ENCODE measurements around the gene BMF.
"Not testable (repeated sequence)": the region's sequence is repeated elsewhere in the genome, so short reads cannot be mapped to it uniquely, and the experiment has no call there.

Gene BMF

GRCh38 chr15:40079456-40079855 is 29.2 kb downstream of the BMF start:
- H3K36me3 ChIP-seq (ENCODE audit: control insufficient read depth, low read depth, low read length), result no peaks in the 10 kb centered on the region
- peaks cover 39% of the 10 kb centered on the region for H3K27me3 ChIP-seq (ENCODE audit: control insufficient read depth, insufficient read depth, low read length)
- H3K9ac ChIP-seq (ENCODE audit: low read length), result no peak overlapping the region
- H3K9me3 ChIP-seq (ENCODE audit: control insufficient read depth, low read depth, low read length), result no peaks in the 10 kb centered on the region
- H3K27ac ChIP-seq (ENCODE audit: low read length), result no peak overlapping the region
- peaks cover 20% of the 10 kb centered on the region for H3K4me1 ChIP-seq (ENCODE audit: control insufficient read depth, low read depth, low read length)
- H3K4me3 ChIP-seq (ENCODE audit: low read length), result no peak overlapping the region

DNA sequence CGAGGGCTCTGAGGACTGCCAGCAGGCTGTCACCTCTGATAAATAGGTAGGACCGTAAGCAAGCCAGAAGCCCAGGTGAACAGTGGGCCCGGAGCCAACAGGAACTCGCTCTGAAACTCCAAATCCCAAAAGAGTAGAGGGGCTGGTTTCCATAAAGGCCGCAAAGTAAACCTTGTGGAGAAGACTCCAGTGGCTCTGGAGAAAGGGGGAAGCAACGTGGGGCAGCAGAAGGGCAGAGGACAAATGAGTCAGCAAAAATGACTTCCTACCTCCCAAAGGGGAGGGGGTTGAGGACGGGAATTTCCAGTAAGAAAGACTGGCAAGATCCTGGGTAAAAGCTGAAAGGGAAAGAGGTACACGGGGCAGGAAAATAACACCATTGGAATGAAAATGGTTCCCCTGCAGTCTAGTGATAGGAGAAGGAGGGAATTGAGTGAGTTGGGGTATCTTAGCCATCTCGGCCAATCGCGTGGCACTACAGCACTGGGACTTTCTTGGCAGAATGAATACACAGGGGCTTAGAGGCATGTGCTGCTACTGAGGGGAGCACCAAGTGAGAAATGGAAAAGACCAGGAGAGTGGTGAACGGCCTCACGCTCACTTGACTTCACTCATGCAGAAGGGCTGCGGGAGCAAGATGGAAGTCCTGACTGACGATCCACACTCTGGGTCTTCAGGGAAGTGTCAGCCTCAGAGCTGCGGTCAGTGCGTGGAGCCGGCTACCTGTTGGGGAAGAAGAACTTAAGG is 33.2 kb downstream of the BMF start:
- Histone ChIP-seq H3K4me3 (ENCODE audit: low read length) (no peak overlapping the region), H3K27ac (ENCODE audit: low read length) (no peak overlapping the region)

DNA sequence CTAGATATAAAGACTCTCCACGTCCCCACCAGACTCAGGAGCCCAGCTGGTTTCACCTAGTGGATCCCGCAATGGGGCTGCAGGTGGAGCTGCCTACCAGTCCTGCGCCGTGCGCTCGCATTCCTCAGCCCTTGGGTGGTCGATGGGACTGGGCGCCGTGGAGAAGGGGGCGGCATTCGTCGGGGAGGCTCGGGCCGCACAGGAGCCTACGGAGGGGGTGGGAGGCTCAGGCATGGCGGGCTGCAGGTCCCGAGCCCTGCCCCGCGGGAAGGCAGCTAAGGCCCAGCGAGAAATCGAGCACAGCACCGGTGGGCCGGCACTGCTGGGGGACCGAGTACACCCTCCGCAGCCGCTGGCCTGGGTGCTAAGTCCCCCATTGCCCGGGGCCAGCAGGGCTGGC is 34.0 kb downstream of the BMF start:
- not testable (repeated sequence) for H3K9ac ChIP-seq (ENCODE audit: low read length); H3K9me3 ChIP-seq (ENCODE audit: control insufficient read depth, low read depth, low read length); H3K27me3 ChIP-seq (ENCODE audit: control insufficient read depth, insufficient read depth, low read length); H3K4me3 ChIP-seq (ENCODE audit: low read length); H3K36me3 ChIP-seq (ENCODE audit: control insufficient read depth, low read depth, low read length); H3K27ac ChIP-seq (ENCODE audit: low read length)
- peaks cover 11% of the 10 kb centered on the region for H3K4me1 ChIP-seq (ENCODE audit: control insufficient read depth, low read depth, low read length)

More for the DNA sequence above, 33.2 kb downstream of the BMF start:
- Histone ChIP-seq H3K9ac (ENCODE audit: low read length) (no peak overlapping the region), H3K9me3 (ENCODE audit: control insufficient read depth, low read depth, low read length) (no peaks in the 10 kb centered on the region), H3K4me1 (ENCODE audit: control insufficient read depth, low read depth, low read length) (peaks cover 6% of the 10 kb centered on the region), H3K27me3 (ENCODE audit: control insufficient read depth, insufficient read depth, low read length) (peaks cover 5% of the 10 kb centered on the region), H3K36me3 (ENCODE audit: control insufficient read depth, low read depth, low read length) (no peaks in the 10 kb centered on the region)

- not testable (repeated sequence) for H3K36me3 ChIP-seq (ENCODE audit: control insufficient read depth, low read depth, low read length); H3K27ac ChIP-seq (ENCODE audit: low read length); H3K4me3 ChIP-seq (ENCODE audit: low read length); H3K9me3 ChIP-seq (ENCODE audit: control insufficient read depth, low read depth, low read length); H3K27me3 ChIP-seq (ENCODE audit: control insufficient read depth, insufficient read depth, low read length); H3K9ac ChIP-seq (ENCODE audit: low read length)
- peaks cover 12% of the 10 kb centered on the region for H3K4me1 ChIP-seq (ENCODE audit: control insufficient read depth, low read depth, low read length)
Measured at GRCh38 chr15:40073716-40074490, 34.8 kb downstream of the BMF start.

- peaks cover 16% of the 10 kb centered on the region for H3K4me1 ChIP-seq (ENCODE audit: control insufficient read depth, low read depth, low read length)
- H3K4me3 ChIP-seq (ENCODE audit: low read length), result no peak overlapping the region
- H3K9me3 ChIP-seq (ENCODE audit: control insufficient read depth, low read depth, low read length), result no peaks in the 10 kb centered on the region
- no peaks in the 10 kb centered on the region for H3K27me3 ChIP-seq (ENCODE audit: control insufficient read depth, insufficient read depth, low read length)
- no peak overlapping the region for H3K27ac ChIP-seq (ENCODE audit: low read length)
- H3K36me3 ChIP-seq (ENCODE audit: control insufficient read depth, low read depth, low read length), result no peaks in the 10 kb centered on the region
- no peak overlapping the region for H3K9ac ChIP-seq (ENCODE audit: low read length)
Measured at GRCh38 chr15:40072216-40072990, 36.3 kb downstream of the BMF start.

- H3K27me3 ChIP-seq (ENCODE audit: control insufficient read depth, insufficient read depth, low read length), result no peaks in the 10 kb centered on the region
- peaks cover 19% of the 10 kb centered on the region for H3K4me1 ChIP-seq (ENCODE audit: control insufficient read depth, low read depth, low read length)
- H3K9ac ChIP-seq (ENCODE audit: low read length), result no peak overlapping the region
- H3K27ac ChIP-seq (ENCODE audit: low read length), result no peak overlapping the region
- H3K4me3 ChIP-seq (ENCODE audit: low read length), result no peak overlapping the region
- no peaks in the 10 kb centered on the region for H3K36me3 ChIP-seq (ENCODE audit: control insufficient read depth, low read depth, low read length)
- no peaks in the 10 kb centered on the region for H3K9me3 ChIP-seq (ENCODE audit: control insufficient read depth, low read depth, low read length)
Measured at GRCh38 chr15:40070608-40071218, 38.0 kb downstream of the BMF start.

DNA sequence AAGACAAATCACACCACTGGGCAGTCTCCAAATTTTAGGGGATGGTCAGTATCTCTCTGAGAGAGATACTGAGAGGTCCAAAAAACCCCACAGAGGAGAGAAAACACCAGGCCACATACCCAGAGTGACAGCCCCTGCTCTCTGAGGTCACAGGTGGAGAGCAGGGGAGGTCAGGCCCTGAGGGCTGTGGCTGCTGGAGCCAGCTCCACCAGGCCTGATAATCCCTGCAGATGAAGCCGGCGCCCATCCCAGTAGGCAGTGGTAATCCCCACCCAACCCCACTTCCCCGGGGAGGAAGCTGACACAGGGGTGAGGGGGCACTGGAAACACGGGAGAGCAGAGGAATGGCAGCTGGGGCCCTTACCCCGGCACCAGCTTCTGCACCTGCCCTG is 38.5 kb downstream of the BMF start:
- peaks cover 13% of the 10 kb centered on the region for H3K4me1 ChIP-seq (ENCODE audit: control insufficient read depth, low read depth, low read length)
- H3K9ac ChIP-seq (ENCODE audit: low read length), result no peak overlapping the region
- no peak overlapping the region for H3K27ac ChIP-seq (ENCODE audit: low read length)
- no peaks in the 10 kb centered on the region for H3K9me3 ChIP-seq (ENCODE audit: control insufficient read depth, low read depth, low read length)
- no peaks in the 10 kb centered on the region for H3K36me3 ChIP-seq (ENCODE audit: control insufficient read depth, low read depth, low read length)
- H3K4me3 ChIP-seq (ENCODE audit: low read length), result no peak overlapping the region
- H3K27me3 ChIP-seq (ENCODE audit: control insufficient read depth, insufficient read depth, low read length), result no peaks in the 10 kb centered on the region

- Histone ChIP-seq H3K27me3 (ENCODE audit: control insufficient read depth, insufficient read depth, low read length) (no peaks in the 10 kb centered on the region), H3K4me3 (ENCODE audit: low read length) (no peak overlapping the region), H3K9ac (ENCODE audit: low read length) (no peak overlapping the region), H3K4me1 (ENCODE audit: control insufficient read depth, low read depth, low read length) (peaks cover 13% of the 10 kb centered on the region), H3K9me3 (ENCODE audit: control insufficient read depth, low read depth, low read length) (no peaks in the 10 kb centered on the region), H3K36me3 (ENCODE audit: control insufficient read depth, low read depth, low read length) (no peaks in the 10 kb centered on the region), H3K27ac (ENCODE audit: low read length) (no peak overlapping the region)
Measured at GRCh38 chr15:40069178-40070165, 39.2 kb downstream of the BMF start.

- Histone ChIP-seq H3K36me3 (ENCODE audit: control insufficient read depth, low read depth, low read length) (no peaks in the 10 kb centered on the region), H3K4me3 (ENCODE audit: low read length) (no peak overlapping the region), H3K9me3 (ENCODE audit: control insufficient read depth, low read depth, low read length) (no peaks in the 10 kb centered on the region), H3K27me3 (ENCODE audit: control insufficient read depth, insufficient read depth, low read length) (no peaks in the 10 kb centered on the region), H3K4me1 (ENCODE audit: control insufficient read depth, low read depth, low read length) (peaks cover 16% of the 10 kb centered on the region), H3K9ac (ENCODE audit: low read length) (no peak overlapping the region), H3K27ac (ENCODE audit: low read length) (no peak overlapping the region)
Measured at GRCh38 chr15:40067921-40068624, 40.6 kb downstream of the BMF start.

- peaks cover 18% of the 10 kb centered on the region for H3K4me1 ChIP-seq (ENCODE audit: control insufficient read depth, low read depth, low read length)
Measured at GRCh38 chr15:40066589-40066988, 42.1 kb downstream of the BMF start.

More at GRCh38 chr15:40066589-40066988, 42.1 kb downstream of the BMF start:
- H3K27ac ChIP-seq (ENCODE audit: low read length), result no peak overlapping the region
- no peaks in the 10 kb centered on the region for H3K27me3 ChIP-seq (ENCODE audit: control insufficient read depth, insufficient read depth, low read length)
- no peak overlapping the region for H3K4me3 ChIP-seq (ENCODE audit: low read length)
- no peak overlapping the region for H3K9ac ChIP-seq (ENCODE audit: low read length)
- no peaks in the 10 kb centered on the region for H3K9me3 ChIP-seq (ENCODE audit: control insufficient read depth, low read depth, low read length)
- no peaks in the 10 kb centered on the region for H3K36me3 ChIP-seq (ENCODE audit: control insufficient read depth, low read depth, low read length)

Data from iPS-18a (cell line).